Colonic mucosa (tissue), 4 donors: ENCODE data around the gene FAAP20. TPM values are rescaled to one million over a fixed set of nuclear protein-coding genes. Genes with fewer than 3 reads are reported as not detected.

Source experiments
- DNase-seq: peaks from one replicate; pipeline ENCODE4 v3.0.0-alpha.2; 2020
- H3K27ac ChIP-seq: fragments of 200-600 bp; one replicate; pipeline ENCODE4 v1.8.0; 2021
- H3K27me3 ChIP-seq: fragments of 200-600 bp; one replicate; pipeline ENCODE4 v1.8.0; 2021
- H3K36me3 ChIP-seq: fragments of 200-600 bp; one replicate; pipeline ENCODE4 v1.8.0; 2021
- H3K4me1 ChIP-seq: fragments of 200-600 bp; one replicate; pipeline ENCODE4 v1.8.0; 2021; ENCODE audit warnings: mild to moderate bottlenecking
- H3K4me3 ChIP-seq: fragments of 200-600 bp; one replicate; pipeline ENCODE4 v1.8.0; 2021
- H3K9ac ChIP-seq, 2 donors: one replicate each; pipeline ENCODE4 v1.7.0; 2013; ENCODE audit warnings: control low read depth in 2 of 2, low read depth in 2 of 2, low read length in 2 of 2
- H3K9me3 ChIP-seq: fragments of 200-600 bp; one replicate; pipeline ENCODE4 v1.8.0; 2021
- CTCF ChIP-seq: fragments of 200-600 bp; IDR thresholded peaks from one replicate; pipeline ENCODE4 v1.8.0; 2022; ENCODE audit warnings: antibody characterized with exemption, mild to moderate bottlenecking
- intact Hi-C: fragments of 100-400 bp; cut with DNase I; formaldehyde crosslinking; loops from one replicate; pipeline ENCODE4 v1.14.1; 2022
- total RNA-seq, 2 donors: library from RNA; stranded (reverse); fragmentation: NEBNext Ultra II Directional in 1 of 2; extraction: Animal tissue kit (Norgen Biotek cat#: 25700) in 1 of 2; gene quantifications; one replicate each; pipeline ENCODE4 v1.2.1, GENCODE V29; 2021
- donor health status: healthy.
- donor health status: DM: no; HTN: no; CAD: no.
- donor health status: DM: no; HTN: no; CAD: no.

Gene FAAP20
- total RNA-seq, 2 donors from 2014 or later = 29.9 to 53.7 TPM

GRCh38 chr1:2178875-2179274, 15.7 kb downstream of the FAAP20 start:
- no peak for TF ChIP-seq CTCF
- intact Hi-C loops = loop anchor here (10.0 kb wide), 1 partner anchor 214 kb away; no protein-coding TSS in a partner anchor
- Histone ChIP-seq H3K27ac (no peak overlapping the region), H3K9ac (no peak overlapping the region), H3K9me3 (no peaks in the 10 kb centered on the region), H3K36me3 (no peaks in the 10 kb centered on the region), H3K27me3 (no peaks in the 10 kb centered on the region), H3K4me3 (no peak overlapping the region), H3K4me1 (no peaks in the 10 kb centered on the region)
- no peak for DNase-seq

GRCh38 chr1:2177946-2178538, 16.5 kb downstream of the FAAP20 start:
- Histone ChIP-seq H3K27ac (no peak overlapping the region), H3K9ac (no peak overlapping the region), H3K4me3 (no peak overlapping the region), H3K9me3 (no peaks in the 10 kb centered on the region), H3K36me3 (no peaks in the 10 kb centered on the region), H3K27me3 (no peaks in the 10 kb centered on the region), H3K4me1 (no peaks in the 10 kb centered on the region)
- no peak for TF ChIP-seq CTCF
- DNase-seq = no peak
- intact Hi-C loops = loop anchor here (10.0 kb wide), 1 partner anchor 213 kb away; no protein-coding TSS in a partner anchor

- H3K4me1 ChIP-seq = no peaks in the 10 kb centered on the region
- no peak for TF ChIP-seq CTCF
- H3K9me3 ChIP-seq = no peaks in the 10 kb centered on the region
- no peaks in the 10 kb centered on the region for H3K36me3 ChIP-seq
- H3K27ac ChIP-seq = no peak overlapping the region
- no peaks in the 10 kb centered on the region for H3K27me3 ChIP-seq
- DNase-seq = no peak
- intact Hi-C loops = loop anchor here (10.0 kb wide), 1 partner anchor 213 kb away; no protein-coding TSS in a partner anchor
- H3K9ac ChIP-seq = no peak overlapping the region
- no peak overlapping the region for H3K4me3 ChIP-seq
These were observed 17.0 kb downstream of the FAAP20 start for GRCh38 chr1:2177541-2177940.

GRCh38 chr1:2176615-2177014, 18.0 kb downstream of the FAAP20 start:
- Histone ChIP-seq H3K27me3 (no peaks in the 10 kb centered on the region), H3K9me3 (no peaks in the 10 kb centered on the region), H3K9ac (no peak overlapping the region), H3K36me3 (no peaks in the 10 kb centered on the region), H3K27ac (no peak overlapping the region), H3K4me3 (no peak overlapping the region), H3K4me1 (no peaks in the 10 kb centered on the region)
- no peak for DNase-seq
- no peak for TF ChIP-seq CTCF
- intact Hi-C loops = loop anchor here (10.0 kb wide), 1 partner anchor 212 kb away; no protein-coding TSS in a partner anchor

GRCh38 chr1:2175681-2176454, 18.7 kb downstream of the FAAP20 start:
- no peaks in the 10 kb centered on the region for H3K4me1 ChIP-seq
- intact Hi-C loops = loop anchor here (10.0 kb wide), 1 partner anchor 211 kb away; no protein-coding TSS in a partner anchor
- no peaks in the 10 kb centered on the region for H3K9me3 ChIP-seq
- TF ChIP-seq CTCF = no peak
- H3K9ac ChIP-seq = no peak overlapping the region
- no peak overlapping the region for H3K4me3 ChIP-seq
- H3K27ac ChIP-seq = no peak overlapping the region
- H3K36me3 ChIP-seq = no peaks in the 10 kb centered on the region
- no peaks in the 10 kb centered on the region for H3K27me3 ChIP-seq
- no peak for DNase-seq
